CD4-positive, CD25-positive, alpha-beta regulatory T cell (primary cell): ENCODE data around the gene RNLS. TPM values are rescaled to one million over a fixed set of nuclear protein-coding genes. Genes with fewer than 3 reads are reported as not detected.
A peak's percentile ranks its signal among the peaks of the same experiment; 100 is the strongest.

Experiments
- ATAC-seq, 2 donors: fragments of 150-1000 bp; cut with Tn5 transposase; one replicate each; pipeline ENCODE4 v1.10.0; 2021; ENCODE audit warnings: low read depth in 2 of 2, moderate number of reproducible peaks in 2 of 2, moderate library complexity in 1 of 2
- DNase-seq, 3 donors: peaks; one replicate each; pipeline versions ENCODE4 v3.0.0 to v3.0.0-alpha.2; 2012 to 2022; ENCODE audit warnings: mixed read lengths in 1 of 3
- H3K27ac ChIP-seq: one replicate; pipeline ENCODE4 v1.7.0; 2013; ENCODE audit warnings: mild to moderate bottlenecking, low read length; ENCODE audit not compliant: insufficient read depth, poor library complexity, severe bottlenecking
- H3K27me3 ChIP-seq: one replicate; pipeline ENCODE4 v1.7.0; 2013; ENCODE audit warnings: low read length; ENCODE audit not compliant: control insufficient read depth, insufficient read depth
- H3K36me3 ChIP-seq: one replicate; pipeline ENCODE4 v1.7.0; 2013; ENCODE audit warnings: mild to moderate bottlenecking, low read length, moderate library complexity; ENCODE audit not compliant: control insufficient read depth, insufficient read depth
- H3K4me1 ChIP-seq: 2 replicates; pipeline ENCODE4 v1.7.0; 2013; ENCODE audit warnings: mild to moderate bottlenecking, low read length; ENCODE audit not compliant: insufficient read depth, control insufficient read depth, poor library complexity, severe bottlenecking
- H3K4me3 ChIP-seq: one replicate; pipeline ENCODE4 v1.7.0; 2013; ENCODE audit warnings: low read depth, mild to moderate bottlenecking, low read length, moderate library complexity
- H3K9me3 ChIP-seq, 2 experiments: 1 replicate in 1 of 2; 2 replicates in 1 of 2; pipeline ENCODE4 v1.7.0; 2013; ENCODE audit warnings: low read length in 2 of 2, mild to moderate bottlenecking in 1 of 2, moderate library complexity in 1 of 2; ENCODE audit not compliant: control insufficient read depth in 2 of 2
- H3K27ac Mint-ChIP-seq, 3 donors: one replicate each; pipeline ENCODE4 v1.8.0; 2020 to 2022; ENCODE audit warnings: mild to moderate bottlenecking in 3 of 3, mixed read lengths in 3 of 3, moderate library complexity in 2 of 3
- H3K27me3 Mint-ChIP-seq: one replicate; pipeline ENCODE4 v1.8.0; 2022; ENCODE audit warnings: mild to moderate bottlenecking, mixed read lengths
- H3K36me3 Mint-ChIP-seq: one replicate; pipeline ENCODE4 v1.8.0; 2020; ENCODE audit warnings: mixed read lengths
- H3K4me1 Mint-ChIP-seq, 4 donors: one replicate each; pipeline ENCODE4 v1.8.0; 2020 to 2022; ENCODE audit warnings: mixed read lengths in 4 of 4, mild to moderate bottlenecking in 1 of 4
- H3K4me3 Mint-ChIP-seq, 4 donors: one replicate each; pipeline ENCODE4 v1.8.0; 2020 to 2022; ENCODE audit warnings: mild to moderate bottlenecking in 4 of 4, mixed read lengths in 4 of 4, moderate library complexity in 3 of 4
- H3K9me3 Mint-ChIP-seq, 7 donors: one replicate each; pipeline ENCODE4 v1.8.0; 2020 to 2022; ENCODE audit warnings: mixed read lengths in 7 of 7, mild to moderate bottlenecking in 3 of 7, moderate library complexity in 2 of 7
- polyA plus RNA-seq, 4 donors: library from polyadenylated mRNA; unstranded; fragments of 300-500 nt; fragmentation: Illumina TruSeq; gene quantifications; one replicate each; pipeline ENCODE4 v1.2.3, GENCODE V29; 2021
- total RNA-seq: library from RNA; stranded (reverse); gene quantifications from one replicate; pipeline ENCODE4 v1.2.3, GENCODE V29; 2022

RNLS gene
- total and polyA plus RNA-seq, 5 donors from 2014 or later, result 1.6 to 5.6 (median 4.4) TPM

GRCh38 chr10:88261152-88261551 is 322.0 kb downstream of the RNLS start:
- H3K4me3 Mint-ChIP-seq, result no peak overlapping the region
- H3K27ac Mint-ChIP-seq, result peak overlapping the region in 1 of 3 donors; percentile 6
- DNase-seq (no peak), ATAC-seq (no peak)
- peaks cover 0 to 5% (median under 1%) of the 10 kb centered on the region in 4 donors for H3K4me1 Mint-ChIP-seq
- H3K27ac ChIP-seq, result no peak overlapping the region
- no peaks in the 10 kb centered on the region for H3K4me1 ChIP-seq
- H3K9me3 Mint-ChIP-seq, result peaks cover 0 to 2% (median 0%) of the 10 kb centered on the region in 7 donors
- no peaks in the 10 kb centered on the region for H3K27me3 Mint-ChIP-seq
- H3K27me3 ChIP-seq, result no peaks in the 10 kb centered on the region
- H3K36me3 Mint-ChIP-seq, result no peaks in the 10 kb centered on the region
- no peaks in the 10 kb centered on the region for H3K9me3 ChIP-seq
- H3K4me3 ChIP-seq, result no peak overlapping the region
- no peaks in the 10 kb centered on the region for H3K36me3 ChIP-seq

GRCh38 chr10:88260329-88261051 is 322.6 kb downstream of the RNLS start:
- Histone ChIP-seq H3K4me1 (no peaks in the 10 kb centered on the region), H3K36me3 (no peaks in the 10 kb centered on the region), H3K27ac (no peak overlapping the region), H3K9me3 (no peaks in the 10 kb centered on the region), H3K27me3 (no peaks in the 10 kb centered on the region), H3K4me3 (no peak overlapping the region)
- Mint-ChIP-seq H3K36me3 (no peaks in the 10 kb centered on the region), H3K9me3 (peaks cover 0 to 2% (median 0%) of the 10 kb centered on the region in 7 donors), H3K27me3 (no peaks in the 10 kb centered on the region), H3K4me3 (no peak overlapping the region), H3K4me1 (peaks cover 0 to 5% (median under 1%) of the 10 kb centered on the region in 4 donors), H3K27ac (peak overlapping the region in 1 of 3 donors; percentile 6)
- no peak for ATAC-seq
- no peak for DNase-seq

GRCh38 chr10:88259381-88259780 is 323.7 kb downstream of the RNLS start:
- Mint-ChIP-seq H3K4me1 (peaks cover 0 to 5% (median under 1%) of the 10 kb centered on the region in 4 donors), H3K27me3 (no peaks in the 10 kb centered on the region), H3K36me3 (no peaks in the 10 kb centered on the region), H3K9me3 (peaks cover 0 to 2% (median 0%) of the 10 kb centered on the region in 7 donors), H3K27ac (no peak overlapping the region), H3K4me3 (no peak overlapping the region)
- ATAC-seq (no peak), DNase-seq (no peak)
- Histone ChIP-seq H3K27me3 (no peaks in the 10 kb centered on the region), H3K27ac (no peak overlapping the region), H3K36me3 (no peaks in the 10 kb centered on the region), H3K4me3 (no peak overlapping the region), H3K9me3 (no peaks in the 10 kb centered on the region), H3K4me1 (no peaks in the 10 kb centered on the region)

GRCh38 chr10:88256886-88257285 is 326.2 kb downstream of the RNLS start:
- Mint-ChIP-seq H3K4me3 (no peak overlapping the region), H3K4me1 (peaks cover 0 to 5% (median under 1%) of the 10 kb centered on the region in 4 donors), H3K27me3 (no peaks in the 10 kb centered on the region), H3K36me3 (no peaks in the 10 kb centered on the region), H3K9me3 (peaks cover 0 to 2% (median 0%) of the 10 kb centered on the region in 7 donors), H3K27ac (no peak overlapping the region)
- no peaks in the 10 kb centered on the region for H3K36me3 ChIP-seq
- H3K4me3 ChIP-seq, result no peak overlapping the region
- ATAC-seq (no peak), DNase-seq (no peak)
- H3K4me1 ChIP-seq, result no peaks in the 10 kb centered on the region
- no peaks in the 10 kb centered on the region for H3K9me3 ChIP-seq
- no peak overlapping the region for H3K27ac ChIP-seq
- no peaks in the 10 kb centered on the region for H3K27me3 ChIP-seq

GRCh38 chr10:88256013-88256680 is 327.0 kb downstream of the RNLS start:
- H3K4me1 Mint-ChIP-seq, result peaks cover 0 to 5% (median under 1%) of the 10 kb centered on the region in 4 donors

GRCh38 chr10:88254091-88254490 is 329.0 kb downstream of the RNLS start:
- H3K4me1 Mint-ChIP-seq, result peaks cover 0 to 5% (median 0%) of the 10 kb centered on the region in 4 donors

More at GRCh38 chr10:88256013-88256680, 327.0 kb downstream of the RNLS start:
- H3K27ac ChIP-seq, result no peak overlapping the region
- no peak overlapping the region for H3K4me3 Mint-ChIP-seq
- no peaks in the 10 kb centered on the region for H3K9me3 Mint-ChIP-seq
- no peaks in the 10 kb centered on the region for H3K27me3 Mint-ChIP-seq
- H3K36me3 ChIP-seq, result no peaks in the 10 kb centered on the region
- no peak for DNase-seq
- no peak overlapping the region for H3K4me3 ChIP-seq
- no peaks in the 10 kb centered on the region for H3K36me3 Mint-ChIP-seq
- H3K9me3 ChIP-seq, result no peaks in the 10 kb centered on the region
- no peaks in the 10 kb centered on the region for H3K4me1 ChIP-seq
- no peaks in the 10 kb centered on the region for H3K27me3 ChIP-seq
- ATAC-seq, result no peak
- no peak overlapping the region for H3K27ac Mint-ChIP-seq

GRCh38 chr10:88253622-88254021 is 329.5 kb downstream of the RNLS start:
- Mint-ChIP-seq H3K9me3 (no peaks in the 10 kb centered on the region), H3K4me1 (peaks cover 0 to 5% (median 0%) of the 10 kb centered on the region in 4 donors), H3K36me3 (peaks cover 3% of the 10 kb centered on the region), H3K4me3 (no peak overlapping the region), H3K27me3 (no peaks in the 10 kb centered on the region), H3K27ac (no peak overlapping the region)
- Histone ChIP-seq H3K9me3 (no peaks in the 10 kb centered on the region), H3K4me3 (no peak overlapping the region), H3K4me1 (no peaks in the 10 kb centered on the region), H3K36me3 (no peaks in the 10 kb centered on the region), H3K27me3 (no peaks in the 10 kb centered on the region), H3K27ac (no peak overlapping the region)
- ATAC-seq, result no peak
- DNase-seq, result no peak

More at GRCh38 chr10:88254091-88254490, 329.0 kb downstream of the RNLS start:
- Histone ChIP-seq H3K4me1 (no peaks in the 10 kb centered on the region), H3K9me3 (no peaks in the 10 kb centered on the region), H3K36me3 (no peaks in the 10 kb centered on the region), H3K27me3 (no peaks in the 10 kb centered on the region), H3K4me3 (no peak overlapping the region), H3K27ac (no peak overlapping the region)
- DNase-seq, result no peak
- Mint-ChIP-seq H3K4me3 (no peak overlapping the region), H3K36me3 (peaks cover 3% of the 10 kb centered on the region), H3K27ac (peak overlapping the region in 1 of 3 donors; percentile 3), H3K9me3 (no peaks in the 10 kb centered on the region), H3K27me3 (no peaks in the 10 kb centered on the region)
- ATAC-seq, result no peak
